ENCODE results near the gene VAV2.

DNA sequence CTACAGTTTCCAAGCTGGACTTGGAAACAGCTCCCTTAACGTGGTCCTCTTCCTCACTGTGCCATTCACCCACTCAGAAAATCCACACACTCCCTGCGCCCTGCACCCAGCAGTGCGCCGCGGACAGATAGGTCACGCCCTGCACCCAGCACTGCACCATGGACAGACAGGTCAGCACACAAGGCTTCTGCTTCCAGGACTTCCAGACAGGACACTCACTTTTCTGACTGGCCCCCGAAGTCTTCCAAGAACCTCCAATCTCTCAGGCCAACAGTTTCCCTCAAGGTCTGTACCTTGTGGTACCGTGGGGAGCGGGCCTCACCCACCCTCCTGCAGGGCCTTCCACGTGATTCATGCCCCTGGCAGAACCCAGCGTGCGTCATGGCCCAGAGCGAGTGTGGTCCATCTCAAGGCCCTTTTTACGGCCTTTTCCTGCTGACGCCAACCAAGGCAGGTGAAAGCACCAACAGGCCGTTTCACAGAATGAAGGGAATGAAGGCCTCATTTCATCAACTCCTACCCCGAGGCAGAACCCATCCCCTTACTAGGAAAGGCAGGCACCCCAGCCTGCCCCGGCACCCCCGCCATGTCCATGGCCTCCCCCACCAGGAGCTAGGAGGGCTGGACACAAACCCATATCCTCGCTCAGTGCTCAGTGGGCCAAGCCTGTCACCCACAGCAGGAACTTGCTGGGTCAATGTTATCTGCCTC is 17.3 kb downstream of the VAV2 start:
- TF ChIP-seq, protein P1, sequence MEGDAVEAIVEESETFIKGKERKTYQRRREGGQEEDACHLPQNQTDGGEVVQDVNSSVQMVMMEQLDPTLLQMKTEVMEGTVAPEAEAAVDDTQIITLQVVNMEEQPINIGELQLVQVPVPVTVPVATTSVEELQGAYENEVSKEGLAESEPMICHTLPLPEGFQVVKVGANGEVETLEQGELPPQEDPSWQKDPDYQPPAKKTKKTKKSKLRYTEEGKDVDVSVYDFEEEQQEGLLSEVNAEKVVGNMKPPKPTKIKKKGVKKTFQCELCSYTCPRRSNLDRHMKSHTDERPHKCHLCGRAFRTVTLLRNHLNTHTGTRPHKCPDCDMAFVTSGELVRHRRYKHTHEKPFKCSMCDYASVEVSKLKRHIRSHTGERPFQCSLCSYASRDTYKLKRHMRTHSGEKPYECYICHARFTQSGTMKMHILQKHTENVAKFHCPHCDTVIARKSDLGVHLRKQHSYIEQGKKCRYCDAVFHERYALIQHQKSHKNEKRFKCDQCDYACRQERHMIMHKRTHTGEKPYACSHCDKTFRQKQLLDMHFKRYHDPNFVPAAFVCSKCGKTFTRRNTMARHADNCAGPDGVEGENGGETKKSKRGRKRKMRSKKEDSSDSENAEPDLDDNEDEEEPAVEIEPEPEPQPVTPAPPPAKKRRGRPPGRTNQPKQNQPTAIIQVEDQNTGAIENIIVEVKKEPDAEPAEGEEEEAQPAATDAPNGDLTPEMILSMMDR (IDR thresholded peaks at IDR 0.05), result no peak
- TF ChIP-seq POLR2A (IDR thresholded peaks at IDR 0.05), result no peak

Data from uterus (tissue), 2 donors.